Measurements from ENCODE around the gene CC2D2A.

GRCh38 chr4:15466596-15466995 is 3.1 kb upstream of the CC2D2A start:
- TF ChIP-seq POLR2AphosphoS5 (IDR thresholded peaks at IDR 0.05; ENCODE audit: low read depth, low read length) (no peak), SPI1 (IDR thresholded peaks at IDR 0.05; ENCODE audit: low read depth, low read length) (no peak), POLR2A (IDR thresholded peaks at IDR 0.05; ENCODE audit: low read depth, low read length) (no peak), TAF1 (IDR thresholded peaks at IDR 0.05; ENCODE audit: low read depth, low read length) (no peak), POU2F2 (IDR thresholded peaks at IDR 0.05; ENCODE audit: low read depth, low read length) (no peak), PAX5 (IDR thresholded peaks at IDR 0.05; ENCODE audit: insufficient read depth, low read length, severe bottlenecking) (no peak)

Data from GM12891 (cell line).